Astrocyte of the cerebellum (primary cell): ENCODE data around the gene PCNX3.

ENCODE experiments used
- DNase-seq: peaks from one replicate; pipeline ENCODE4 v3.0.0-alpha.2; 2011; ENCODE audit warnings: low read depth
- H3K4me3 ChIP-seq: 2 replicates; pipeline ENCODE4 v1.5.1; 2011; ENCODE audit warnings: mild to moderate bottlenecking, low read depth, low read length, moderate library complexity
- in situ Hi-C: cut with HindIII; loops from 2 replicates; pipeline ENCODE4 v1.10.0; 2017; ENCODE audit warnings: low sequenced_read_pairs
- TF ChIP-seq, protein P1 (sequence below): IDR thresholded peaks from 2 replicates; pipeline ENCODE4 v1.5.1; 2012; ENCODE audit warnings: low read length, low read depth, moderate library complexity, mild to moderate bottlenecking; ENCODE audit errors: missing control alignments

Gene PCNX3

DNA sequence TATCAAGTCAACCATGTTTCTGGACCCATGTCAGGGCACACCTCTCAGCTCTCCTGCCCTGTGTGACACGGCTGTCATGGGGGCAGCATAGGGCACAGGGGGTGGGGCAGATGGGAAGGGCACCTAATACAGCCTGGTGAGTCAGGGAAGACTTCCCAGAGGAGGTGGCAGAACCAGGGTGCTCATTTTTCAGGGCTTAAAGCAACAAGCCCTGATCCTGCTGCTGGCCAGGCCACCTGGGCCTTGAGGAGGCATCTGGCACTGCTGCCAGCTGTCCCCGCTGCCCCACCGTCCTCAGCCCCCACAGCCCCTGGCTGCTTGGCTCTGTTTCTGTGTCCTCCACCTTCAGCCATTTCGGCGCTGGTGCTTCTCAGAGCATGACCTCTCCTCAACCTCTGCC lies 5.9 kb upstream of the PCNX3 start:
- DNase-seq = no peak
- TF ChIP-seq, protein P1, sequence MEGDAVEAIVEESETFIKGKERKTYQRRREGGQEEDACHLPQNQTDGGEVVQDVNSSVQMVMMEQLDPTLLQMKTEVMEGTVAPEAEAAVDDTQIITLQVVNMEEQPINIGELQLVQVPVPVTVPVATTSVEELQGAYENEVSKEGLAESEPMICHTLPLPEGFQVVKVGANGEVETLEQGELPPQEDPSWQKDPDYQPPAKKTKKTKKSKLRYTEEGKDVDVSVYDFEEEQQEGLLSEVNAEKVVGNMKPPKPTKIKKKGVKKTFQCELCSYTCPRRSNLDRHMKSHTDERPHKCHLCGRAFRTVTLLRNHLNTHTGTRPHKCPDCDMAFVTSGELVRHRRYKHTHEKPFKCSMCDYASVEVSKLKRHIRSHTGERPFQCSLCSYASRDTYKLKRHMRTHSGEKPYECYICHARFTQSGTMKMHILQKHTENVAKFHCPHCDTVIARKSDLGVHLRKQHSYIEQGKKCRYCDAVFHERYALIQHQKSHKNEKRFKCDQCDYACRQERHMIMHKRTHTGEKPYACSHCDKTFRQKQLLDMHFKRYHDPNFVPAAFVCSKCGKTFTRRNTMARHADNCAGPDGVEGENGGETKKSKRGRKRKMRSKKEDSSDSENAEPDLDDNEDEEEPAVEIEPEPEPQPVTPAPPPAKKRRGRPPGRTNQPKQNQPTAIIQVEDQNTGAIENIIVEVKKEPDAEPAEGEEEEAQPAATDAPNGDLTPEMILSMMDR = no peak
- H3K4me3 ChIP-seq = no peak overlapping the region
- in situ Hi-C loops = no loop called here

DNA sequence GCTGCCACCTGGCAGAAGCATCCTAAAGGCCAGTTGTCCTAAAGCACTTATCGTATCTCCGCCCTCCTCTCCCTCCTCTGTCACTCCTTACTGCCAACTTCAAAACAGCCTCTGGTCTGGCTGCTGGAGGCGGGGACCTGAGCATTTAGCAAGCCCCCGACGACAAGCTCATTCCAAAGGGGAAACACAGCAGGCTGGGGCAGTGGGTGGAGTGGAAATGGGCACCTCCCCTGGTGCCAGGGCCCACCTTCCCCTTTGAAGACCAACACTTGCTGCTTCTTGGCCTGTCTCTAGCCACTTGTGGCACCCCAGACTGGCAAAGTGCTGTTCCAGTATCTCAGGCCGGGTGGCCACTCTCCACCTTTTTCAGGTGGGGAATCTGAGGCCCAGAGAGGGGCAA lies 5.2 kb upstream of the PCNX3 start:
- H3K4me3 ChIP-seq = no peak overlapping the region
- no peak for DNase-seq
- in situ Hi-C loops = no loop called here
- TF ChIP-seq, protein P1 = no peak

DNA sequence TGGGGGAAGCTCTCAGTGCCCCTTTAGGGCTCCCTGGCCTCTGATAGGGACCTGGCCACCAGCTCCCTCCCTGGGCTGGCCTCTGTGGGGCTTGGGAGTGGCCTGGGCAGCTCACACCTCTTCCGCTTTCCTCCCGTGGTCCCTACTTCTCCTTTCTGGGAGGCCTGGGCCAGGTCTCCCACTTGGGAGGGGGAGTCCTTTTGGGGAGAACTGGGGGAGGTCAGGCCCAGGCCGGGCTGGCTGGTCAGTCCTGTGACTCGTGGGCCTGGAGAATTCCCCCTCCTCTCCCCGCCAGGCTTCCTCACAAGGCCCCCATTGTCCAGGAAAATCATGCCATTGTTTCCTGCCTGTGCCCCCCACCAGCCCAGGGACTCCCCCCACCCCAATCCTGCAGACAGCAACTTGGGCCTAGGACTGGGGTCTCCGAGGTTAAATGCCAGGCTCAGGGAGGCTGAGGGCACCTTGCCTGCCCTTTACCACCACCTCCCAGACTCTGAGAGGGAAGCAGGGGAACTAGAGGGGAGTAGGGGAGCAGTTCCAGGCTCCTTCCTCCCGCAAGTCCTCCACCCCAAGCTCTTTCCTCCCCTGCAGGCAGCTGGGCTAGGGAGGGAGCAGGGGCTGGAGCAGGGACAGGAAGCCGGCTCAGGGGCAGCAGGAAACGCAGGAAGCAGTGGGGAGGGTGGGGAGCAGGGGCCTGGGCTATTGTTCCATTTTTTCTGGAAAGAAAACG lies 4.4 kb upstream of the PCNX3 start:
- no peak for DNase-seq
- peak overlapping the region; percentile 87 for H3K4me3 ChIP-seq
- in situ Hi-C loops = no loop called here
- TF ChIP-seq, protein P1 = no peak

DNA sequence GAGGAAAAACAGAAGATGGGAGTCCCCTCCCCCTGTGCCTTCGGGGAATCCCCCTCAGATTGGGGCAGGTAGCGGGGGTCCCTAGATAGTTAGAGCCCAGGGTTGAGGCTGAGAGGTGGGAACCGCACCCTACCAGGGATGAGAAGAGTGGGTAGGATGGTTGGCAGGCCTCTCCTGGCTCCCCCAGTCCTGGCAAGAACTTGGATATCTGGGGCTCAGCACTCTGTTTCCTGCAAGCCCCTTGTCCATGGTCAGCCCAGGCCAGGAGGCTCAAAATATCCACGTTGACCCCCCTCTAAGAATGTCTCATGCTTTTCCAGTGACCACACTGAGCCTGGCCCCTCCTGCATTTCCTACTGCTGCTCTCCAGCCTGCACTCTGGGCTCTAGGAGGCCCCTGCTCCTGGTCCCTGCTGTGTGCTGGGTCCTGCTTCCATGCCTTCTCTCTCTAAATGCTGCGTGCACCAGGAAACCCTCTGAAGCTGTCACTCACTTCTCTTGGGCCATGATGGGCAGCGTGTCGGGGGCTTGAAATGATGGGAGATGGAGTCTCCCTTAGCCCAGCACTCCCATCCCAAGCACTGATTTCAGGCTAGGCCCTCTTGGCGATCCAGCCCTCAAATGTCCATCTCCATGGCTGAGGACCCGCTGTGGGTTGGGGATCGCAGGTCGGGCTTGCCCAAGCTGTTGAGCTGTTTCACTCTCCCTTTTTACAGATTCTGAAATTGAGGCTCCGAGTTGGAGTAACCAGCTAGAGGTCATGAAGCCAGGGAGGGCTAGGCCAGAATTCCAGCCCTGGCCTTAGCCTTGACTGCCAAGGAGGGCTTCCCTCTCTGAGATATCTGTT lies 3.6 kb upstream of the PCNX3 start:
- TF ChIP-seq, protein P1 = no peak
- DNase-seq = no peak
- in situ Hi-C loops = no loop called here
- H3K4me3 ChIP-seq = peak overlapping the region; percentile 87

DNA sequence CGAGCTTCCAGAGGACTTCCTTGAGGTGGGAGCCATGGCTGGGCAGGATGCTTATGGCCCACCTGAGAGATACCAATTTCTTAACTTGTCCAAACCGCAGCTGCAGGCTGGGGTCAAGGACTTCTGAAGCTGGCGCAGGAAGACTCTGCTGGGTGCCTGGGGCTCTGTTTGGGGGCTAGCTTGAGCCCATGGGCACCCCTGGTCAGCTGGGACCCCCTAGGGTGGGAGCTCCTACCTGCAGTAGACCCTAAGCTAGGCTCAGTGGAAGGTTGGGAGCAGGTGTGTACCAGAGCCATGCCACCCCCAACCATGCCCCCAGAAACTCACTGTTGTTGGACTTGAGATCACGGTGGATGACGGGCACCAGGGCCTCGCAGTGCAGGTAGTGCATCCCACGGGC lies 2.9 kb upstream of the PCNX3 start:
- DNase-seq = no peak
- in situ Hi-C loops = no loop called here
- H3K4me3 ChIP-seq = peak overlapping the region; percentile 87
- TF ChIP-seq, protein P1 = no peak

DNA sequence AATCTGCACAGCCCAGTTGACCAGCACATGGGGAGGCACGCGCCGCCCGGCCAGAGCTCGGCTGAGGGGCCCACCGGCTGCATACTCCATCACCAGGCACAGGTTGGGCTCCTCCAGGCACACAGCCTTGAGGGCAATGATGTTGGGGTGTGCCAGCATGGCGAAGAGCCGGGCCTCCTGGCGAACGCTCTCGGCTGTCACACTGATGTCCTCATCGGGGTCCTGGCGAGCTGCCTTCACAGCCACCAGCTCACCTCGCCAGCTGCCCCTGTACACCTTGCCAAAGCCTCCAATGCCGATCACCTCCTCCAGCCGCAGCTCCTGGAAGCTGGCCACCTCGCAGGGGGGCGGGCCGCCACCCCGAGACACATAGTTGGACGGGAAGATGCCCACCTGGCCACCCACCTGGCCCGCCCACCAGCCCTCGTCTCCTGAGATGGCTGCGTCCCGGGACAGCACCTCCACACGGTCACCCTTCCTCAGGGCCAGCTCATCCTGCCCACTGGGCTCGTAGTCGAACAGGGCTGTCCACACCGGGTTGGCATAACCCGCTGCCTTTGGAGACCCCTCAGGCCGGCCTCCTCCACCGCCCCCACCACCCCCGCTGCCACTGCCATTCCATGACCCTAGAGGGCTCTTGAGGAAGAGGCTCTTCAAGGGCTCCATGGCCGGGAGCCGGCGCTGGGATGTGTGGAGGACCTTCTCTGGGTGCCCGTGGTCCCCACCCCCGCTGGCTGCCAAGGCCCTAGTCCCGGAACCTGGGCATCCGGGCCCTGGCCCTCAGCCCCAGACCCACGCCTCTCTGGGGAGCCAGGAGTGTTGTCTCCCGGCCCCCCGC lies 2.3 kb upstream of the PCNX3 start:
- no peak for DNase-seq
- peak overlapping the region; percentile 87 for H3K4me3 ChIP-seq
- in situ Hi-C loops = no loop called here
- TF ChIP-seq, protein P1 = no peak
